ENCODE data around the gene BMERB1.
"Not testable (repeated sequence)": the region's sequence is repeated elsewhere in the genome, so short reads cannot be mapped to it uniquely, and the experiment has no call there.

The BMERB1 gene

GRCh38 chr16:15422222-15422621 lies 12.2 kb upstream of the BMERB1 start:
- DNase-seq (ENCODE audit: extremely low read depth, low read depth) = no peak
- no peak for TF ChIP-seq CTCF (IDR thresholded peaks at IDR 0.05; ENCODE audit: low read depth, low read length)

- no peak for DNase-seq (ENCODE audit: extremely low read depth, low read depth)
- no peak for TF ChIP-seq CTCF (IDR thresholded peaks at IDR 0.05; ENCODE audit: low read depth, low read length)
Observed at GRCh38 chr16:15425861-15426260, 8.5 kb upstream of the BMERB1 start.

- no peak for TF ChIP-seq CTCF (IDR thresholded peaks at IDR 0.05; ENCODE audit: low read depth, low read length)
- DNase-seq (ENCODE audit: extremely low read depth, low read depth) = no peak
Observed at GRCh38 chr16:15426796-15427195, 7.6 kb upstream of the BMERB1 start.

- DNase-seq (ENCODE audit: extremely low read depth, low read depth) = peak; percentile 72
- TF ChIP-seq CTCF (IDR thresholded peaks at IDR 0.05; ENCODE audit: low read depth, low read length) = peak; percentile 73
Observed at GRCh38 chr16:15427648-15428239, 6.6 kb upstream of the BMERB1 start.

GRCh38 chr16:15430884-15431283 lies 3.5 kb upstream of the BMERB1 start:
- not testable (repeated sequence) for DNase-seq (ENCODE audit: extremely low read depth, low read depth)

GRCh38 chr16:15434079-15434424 lies 336 bp upstream of the BMERB1 start:
- DNase-seq (ENCODE audit: extremely low read depth, low read depth) = no peak
- TF ChIP-seq CTCF (IDR thresholded peaks at IDR 0.05; ENCODE audit: low read depth, low read length) = no peak

GRCh38 chr16:15435216-15435864 lies 952 bp downstream of the BMERB1 start:
- TF ChIP-seq CTCF (IDR thresholded peaks at IDR 0.05; ENCODE audit: low read depth, low read length) = no peak
- DNase-seq (ENCODE audit: extremely low read depth, low read depth) = no peak

GRCh38 chr16:15439102-15439501 lies 4.7 kb downstream of the BMERB1 start:
- TF ChIP-seq CTCF (IDR thresholded peaks at IDR 0.05; ENCODE audit: low read depth, low read length) = no peak
- DNase-seq (ENCODE audit: extremely low read depth, low read depth) = no peak
